ENCODE results near the gene MATK.

DNA sequence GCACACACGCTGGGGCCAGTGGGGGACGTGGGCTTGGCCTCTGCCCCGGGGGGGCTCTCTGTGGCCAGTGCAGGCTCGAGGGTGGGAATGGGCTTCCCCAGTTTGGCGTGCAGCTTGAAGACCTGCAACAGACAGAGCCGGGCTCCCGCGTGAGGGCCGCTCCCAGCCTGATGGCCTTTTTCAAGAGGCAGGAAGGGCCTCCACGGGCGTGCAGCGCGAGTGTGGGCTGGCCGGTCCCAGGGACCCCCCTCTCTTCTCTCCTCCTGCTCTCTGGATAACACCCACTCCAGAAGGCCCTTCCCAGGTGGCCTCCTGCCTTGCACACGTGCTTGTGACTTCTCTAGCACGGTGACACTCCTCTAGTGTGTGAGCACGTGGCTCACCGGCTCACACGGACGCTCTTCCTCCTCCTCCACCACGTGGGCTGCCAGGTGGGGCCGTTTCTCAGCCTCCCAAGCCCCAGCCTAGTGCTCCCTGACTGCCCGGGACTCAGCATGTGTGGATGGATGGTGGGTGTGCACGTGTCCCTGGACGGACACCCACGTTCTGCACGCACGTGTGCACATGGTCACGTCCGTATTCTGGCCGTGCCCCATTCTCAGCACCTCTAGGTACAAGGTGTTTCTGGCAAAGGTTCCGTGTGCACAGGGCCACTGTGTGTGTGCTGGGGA is 39.2 kb upstream of the MATK start:
- no peak for TF ChIP-seq FOXK2 (IDR thresholded peaks at IDR 0.05)
- no peak for TF ChIP-seq TARDBP (IDR thresholded peaks at IDR 0.05)
- TF ChIP-seq FOXA1 (IDR thresholded peaks at IDR 0.05) = no peak
- no peak for TF ChIP-seq LEF1 (IDR thresholded peaks at IDR 0.05; ENCODE audit: borderline replicate concordance)
- TF ChIP-seq ARNT (IDR thresholded peaks at IDR 0.05) = no peak
- no peak for TF ChIP-seq BHLHE40 (IDR thresholded peaks at IDR 0.05; ENCODE audit: borderline replicate concordance)
- TF ChIP-seq ZNF384 (IDR thresholded peaks at IDR 0.05) = no peak
- no peak for TF ChIP-seq FOXM1 (IDR thresholded peaks at IDR 0.05; ENCODE audit: borderline replicate concordance)
- TF ChIP-seq HDGF (IDR thresholded peaks at IDR 0.05; ENCODE audit: borderline replicate concordance) = no peak
- TF ChIP-seq L3MBTL2 (conservative IDR thresholded peaks at IDR 0.05) = no peak
- no peak for TF ChIP-seq SUZ12 (IDR thresholded peaks at IDR 0.05)
- no peak for TF ChIP-seq PKNOX1 (IDR thresholded peaks at IDR 0.05)
